HEK293T (cell line): ENCODE data around the gene COG8.

Experiments
- BHLHE40 ChIP-seq: fragments of 450-650 bp; IDR thresholded peaks from 2 replicates; pipeline ENCODE4 v1.6.1; 2016; ENCODE audit warnings: mild to moderate bottlenecking, moderate library complexity, borderline replicate concordance
- ELF4 ChIP-seq: fragments of 450-650 bp; IDR thresholded peaks from 2 replicates; pipeline ENCODE4 v1.6.1; 2017; ENCODE audit warnings: antibody characterized with exemption
- HDGF ChIP-seq: fragments of 450-650 bp; IDR thresholded peaks from 2 replicates; pipeline ENCODE4 v1.6.1; 2017; ENCODE audit warnings: antibody characterized with exemption, borderline replicate concordance
- SP1 ChIP-seq: fragments of 450-650 bp; IDR thresholded peaks from 2 replicates; pipeline ENCODE4 v1.6.1; 2017
- SUZ12 ChIP-seq: fragments of 450-650 bp; IDR thresholded peaks from 2 replicates; pipeline ENCODE4 v1.6.1; 2016; ENCODE audit warnings: mild to moderate bottlenecking

DNA sequence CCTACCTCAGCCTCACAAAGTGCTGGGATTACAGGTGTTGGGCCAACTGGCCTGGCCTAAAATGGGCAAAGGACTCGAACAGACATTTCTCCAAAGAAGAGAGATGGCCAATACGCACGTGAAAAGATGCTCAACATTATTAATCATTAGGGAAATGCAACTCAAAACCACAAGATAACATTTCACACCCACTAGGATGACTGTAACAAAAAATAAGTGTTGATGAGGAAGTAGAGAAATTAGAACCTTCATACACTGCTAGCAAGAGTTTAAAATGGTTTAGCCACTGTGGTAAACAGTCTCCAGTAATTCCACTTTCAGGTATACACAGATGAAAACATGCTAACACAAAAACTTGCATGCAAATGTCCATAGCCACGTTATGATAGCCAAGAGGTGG, 6.6 kb upstream of the COG8 start:
- no peak for TF ChIP-seq SP1
- no peak for TF ChIP-seq HDGF
- TF ChIP-seq SUZ12, result no peak
- no peak for TF ChIP-seq BHLHE40
- 0 out of 2 replicates have a peak, but pooled peaks have one; percentile 9 for TF ChIP-seq ELF4
